Hepatocyte (in vitro differentiated cells): ENCODE results near the gene SLC8B1. TPM values are rescaled to one million over a fixed set of nuclear protein-coding genes. Genes with fewer than 3 reads are reported as not detected.

Source experiments
- DNase-seq: peaks from one replicate; pipeline ENCODE4 v3.0.0-alpha.2; 2016; ENCODE audit warnings: low spot score
- H2AFZ ChIP-seq: fragments of 200-600 bp; sonication (generic); 2 replicates; pipeline ENCODE4 v1.6.0; 2016; ENCODE audit warnings: antibody characterized with exemption, mild to moderate bottlenecking
- H3K27ac ChIP-seq: fragments of 200-600 bp; sonication (generic); 2 replicates; pipeline ENCODE4 v1.5.1; 2016; ENCODE audit warnings: mild to moderate bottlenecking
- H3K27me3 ChIP-seq: fragments of 200-600 bp; sonication (generic); 2 replicates; pipeline ENCODE4 v1.6.1; 2016
- H3K36me3 ChIP-seq: fragments of 200-600 bp; sonication (generic); replicated peaks from 2 replicates; pipeline ENCODE4 v1.5.1; 2016; ENCODE audit warnings: low read depth; ENCODE audit not compliant: insufficient read depth
- H3K4me1 ChIP-seq: fragments of 200-600 bp; sonication (generic); 2 replicates; pipeline ENCODE4 v1.5.1; 2016; ENCODE audit warnings: mild to moderate bottlenecking, moderate library complexity; ENCODE audit not compliant: insufficient read depth
- H3K4me2 ChIP-seq: fragments of 200-600 bp; sonication (generic); 2 replicates; pipeline ENCODE4 v1.6.0; 2016
- H3K4me3 ChIP-seq: fragments of 200-600 bp; sonication (generic); 2 replicates; pipeline ENCODE4 v1.5.1; 2016; ENCODE audit warnings: mild to moderate bottlenecking
- H3K79me2 ChIP-seq: fragments of 200-600 bp; sonication (generic); 2 replicates; pipeline ENCODE4 v1.6.0; 2017; ENCODE audit warnings: mild to moderate bottlenecking
- H3K9me2 ChIP-seq: fragments of 200-600 bp; sonication (generic); replicated peaks from 2 replicates; pipeline ENCODE4 v1.6.0; 2017; ENCODE audit warnings: mild to moderate bottlenecking; ENCODE audit not compliant: insufficient read depth
- H3K9me3 ChIP-seq: fragments of 200-600 bp; sonication (generic); 2 replicates; pipeline ENCODE4 v1.5.1; 2016; ENCODE audit warnings: low read depth, mild to moderate bottlenecking
- H4K20me1 ChIP-seq: fragments of 200-600 bp; sonication (generic); 2 replicates; pipeline ENCODE4 v1.6.0; 2016; ENCODE audit warnings: mild to moderate bottlenecking; ENCODE audit not compliant: insufficient read depth, poor library complexity, severe bottlenecking
- CTCF ChIP-seq: fragments of 200-600 bp; sonication (generic); IDR thresholded peaks from 2 replicates; pipeline ENCODE4 v1.5.1; 2016; ENCODE audit warnings: antibody characterized with exemption, mild to moderate bottlenecking; ENCODE audit not compliant: poor library complexity
- EZH2 ChIP-seq: fragments of 200-600 bp; sonication (generic); IDR thresholded peaks from 2 replicates; pipeline ENCODE4 v1.6.1; 2016; ENCODE audit warnings: antibody characterized with exemption, mild to moderate bottlenecking, borderline replicate concordance
- EZH2phosphoT487 ChIP-seq: fragments of 200-600 bp; sonication (generic); IDR thresholded peaks from one replicate; pipeline ENCODE4 v1.6.1; 2018; ENCODE audit warnings: antibody characterized with exemption, mild to moderate bottlenecking, low read depth, moderate library complexity; ENCODE audit not compliant: unreplicated experiment, severe bottlenecking
- WGBS: methylation state at CpG from one replicate; pipeline ENCODE4 v1.1.6; 2016; ENCODE audit warnings: low lambda C conversion rate; ENCODE audit errors: missing lambda C conversion rate; 5-methylcytosine and 5-hydroxymethylcytosine counted together
- polyA plus RNA-seq: library from polyadenylated mRNA; unstranded; fragments of >200 nt; fragmentation: Nextera tagmentation; extraction: Ambion mirVana; gene quantifications from 2 replicates; pipeline ENCODE4 v1.2.1, GENCODE V29; 2016
- total RNA-seq: library from RNA; depleted of rRNA; stranded (reverse); fragments of >200 nt; gene quantifications from 2 replicates; pipeline ENCODE4 v1.2.3, GENCODE V29; 2014

Gene SLC8B1
- total and polyA plus RNA-seq, 2 experiments from 2014 or later, result 15.4 to 17.9 TPM

- Histone ChIP-seq H4K20me1 (no peaks in the 10 kb centered on the region), H3K27ac (no peak overlapping the region), H3K4me1 (no peaks in the 10 kb centered on the region), H3K36me3 (no peaks in the 10 kb centered on the region), H3K4me3 (no peak overlapping the region), H2AFZ (no peak overlapping the region), H3K9me3 (no peaks in the 10 kb centered on the region), H3K79me2 (no peaks in the 10 kb centered on the region), H3K9me2 (no peaks in the 10 kb centered on the region), H3K4me2 (no peak overlapping the region), H3K27me3 (no peaks in the 10 kb centered on the region)
- no peak for DNase-seq
- 97% methylated on average over 7 of the region's 7 CpGs for WGBS
- TF ChIP-seq CTCF, result no peak
- TF ChIP-seq EZH2phosphoT487, result no peak
Observed at GRCh38 chr12:113316155-113316554, 18.8 kb downstream of the SLC8B1 start.

- Histone ChIP-seq H3K4me1 (no peaks in the 10 kb centered on the region), H3K4me2 (no peak overlapping the region), H3K79me2 (no peaks in the 10 kb centered on the region), H3K27me3 (no peaks in the 10 kb centered on the region), H3K9me3 (no peaks in the 10 kb centered on the region), H3K4me3 (no peak overlapping the region), H4K20me1 (no peaks in the 10 kb centered on the region), H3K27ac (no peak overlapping the region), H2AFZ (no peak overlapping the region), H3K36me3 (no peaks in the 10 kb centered on the region), H3K9me2 (no peaks in the 10 kb centered on the region)
- DNase-seq, result no peak
- TF ChIP-seq CTCF (no peak), EZH2 (no peak)
- WGBS, result 95% methylated on average over 9 of the region's 9 CpGs
Observed at GRCh38 chr12:113315358-113315757, 19.6 kb downstream of the SLC8B1 start.

GRCh38 chr12:113314121-113314529, 20.8 kb downstream of the SLC8B1 start:
- Histone ChIP-seq H3K27me3 (no peaks in the 10 kb centered on the region), H3K79me2 (no peaks in the 10 kb centered on the region), H3K9me2 (no peaks in the 10 kb centered on the region), H3K36me3 (no peaks in the 10 kb centered on the region), H3K27ac (no peak overlapping the region), H3K4me2 (no peak overlapping the region), H3K4me1 (no peaks in the 10 kb centered on the region), H3K9me3 (no peaks in the 10 kb centered on the region), H2AFZ (no peak overlapping the region), H3K4me3 (no peak overlapping the region), H4K20me1 (no peaks in the 10 kb centered on the region)
- DNase-seq, result no peak
- TF ChIP-seq EZH2, result no peak
- TF ChIP-seq CTCF, result no peak
- TF ChIP-seq EZH2phosphoT487, result no peak
- 64% methylated on average over 7 of the region's 7 CpGs for WGBS

GRCh38 chr12:113310489-113310888, 24.4 kb downstream of the SLC8B1 start:
- H3K4me2 ChIP-seq, result no peak overlapping the region
- H4K20me1 ChIP-seq, result no peaks in the 10 kb centered on the region
- WGBS, result 100% methylated on average over 1 of the region's 1 CpG
- no peaks in the 10 kb centered on the region for H3K9me2 ChIP-seq
- no peaks in the 10 kb centered on the region for H3K27me3 ChIP-seq
- H3K9me3 ChIP-seq, result no peaks in the 10 kb centered on the region
- no peaks in the 10 kb centered on the region for H3K36me3 ChIP-seq
- H3K27ac ChIP-seq, result no peak overlapping the region
- no peak for DNase-seq
- no peak overlapping the region for H2AFZ ChIP-seq
- H3K79me2 ChIP-seq, result no peaks in the 10 kb centered on the region
- no peak overlapping the region for H3K4me3 ChIP-seq
- TF ChIP-seq EZH2phosphoT487, result no peak
- no peak for TF ChIP-seq EZH2
- no peak for TF ChIP-seq CTCF
- H3K4me1 ChIP-seq, result no peaks in the 10 kb centered on the region
